Activated CD4-positive, alpha-beta T cell treated with anti-CD3 and anti-CD28 coated beads, Interleukin-2, Interleukin-4, amounts not matched to agents 100 ng/mL and 50 ng/mL, durations not matched to agents 16 hours and 8 hours (primary cell): Measurements from ENCODE around the gene SPATA31D4.

Experiments
- DNase-seq: peaks from one replicate; pipeline ENCODE4 v3.0.0-alpha.2; 2020; ENCODE audit warnings: low spot score

Gene SPATA31D4

DNA sequence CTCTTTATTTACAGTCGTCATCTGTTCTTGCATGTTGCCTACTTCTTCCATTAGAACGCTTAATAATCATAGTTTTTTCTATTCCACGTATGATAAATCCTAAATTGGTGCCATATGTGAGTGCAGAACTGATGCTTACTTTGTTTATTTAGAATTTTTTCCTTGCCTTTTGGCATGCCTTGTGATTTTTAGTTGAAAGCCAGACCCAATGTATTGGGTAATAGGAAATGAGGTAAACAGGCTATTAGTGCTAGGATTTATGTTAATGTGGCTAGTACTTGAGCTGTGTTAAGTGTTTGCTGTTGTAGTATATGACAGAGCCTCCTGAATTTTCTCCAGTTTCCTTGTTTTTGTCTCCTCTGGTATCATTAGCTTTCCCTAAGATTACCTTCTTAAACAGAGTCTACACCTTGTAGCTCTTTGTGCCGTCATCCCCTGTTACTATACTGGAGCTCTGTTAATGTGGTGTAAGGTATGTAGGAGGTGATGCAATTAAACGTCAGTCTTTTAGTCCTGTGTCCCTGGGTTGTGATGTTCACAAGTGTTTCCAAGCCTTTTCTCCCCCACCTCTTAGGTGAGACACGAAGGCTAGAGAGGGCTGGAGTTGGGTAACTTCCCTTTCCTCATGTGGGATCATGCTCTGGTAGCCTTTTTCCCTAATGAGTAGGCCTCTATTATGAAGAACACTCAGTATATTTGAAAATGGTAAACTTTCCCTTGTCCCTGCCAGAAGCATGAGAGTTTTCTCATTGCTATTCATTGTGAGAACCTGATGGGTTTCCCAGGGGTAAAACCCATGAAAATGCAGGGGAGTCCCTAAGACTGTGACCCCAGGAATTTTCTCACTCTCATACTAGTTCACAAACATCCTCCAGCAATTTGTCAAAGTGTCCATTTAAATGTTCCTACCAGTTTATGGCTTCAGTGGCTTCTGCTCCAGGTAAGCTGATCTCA lies 36.3 kb downstream of the SPATA31D4 start:
- no peak for DNase-seq

DNA sequence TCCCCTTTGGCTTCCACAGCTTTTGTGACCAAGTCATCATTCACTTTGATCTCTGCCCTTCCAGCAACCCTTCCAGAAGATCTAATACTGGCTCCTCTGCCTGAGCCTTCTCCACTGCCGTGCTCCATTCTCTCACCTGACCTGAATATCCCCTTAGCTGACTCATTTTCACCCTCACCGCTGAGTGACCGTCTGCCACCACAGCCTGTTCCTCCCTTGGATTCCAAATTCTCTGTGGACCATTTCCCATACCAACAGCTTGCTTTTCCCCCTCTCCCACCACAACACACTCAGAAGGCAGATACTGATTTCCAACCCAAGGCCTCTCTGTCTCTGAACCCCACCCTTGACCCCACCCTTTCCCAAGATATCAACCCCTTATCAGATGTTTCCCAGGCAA lies 39.8 kb downstream of the SPATA31D4 start:
- DNase-seq = no peak

DNA sequence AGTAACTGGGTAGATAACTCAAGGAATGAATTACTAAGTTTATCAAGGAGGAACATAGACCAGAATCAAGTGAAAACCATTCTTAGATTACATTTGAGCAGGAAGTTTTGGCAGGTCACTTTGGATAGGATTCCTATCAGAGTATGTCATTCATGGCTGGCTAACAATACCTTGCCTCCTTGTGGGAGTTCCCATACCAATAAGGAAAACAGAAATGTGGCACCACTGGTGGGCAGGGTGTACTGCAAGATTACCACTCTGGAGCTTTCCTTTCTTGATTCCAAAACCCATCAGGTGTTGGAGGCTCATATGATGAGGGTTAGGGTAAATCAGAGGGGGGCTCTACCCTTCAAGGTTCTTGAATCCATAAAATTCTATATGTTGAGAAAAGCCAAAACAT lies 41.7 kb downstream of the SPATA31D4 start:
- no peak for DNase-seq

DNA sequence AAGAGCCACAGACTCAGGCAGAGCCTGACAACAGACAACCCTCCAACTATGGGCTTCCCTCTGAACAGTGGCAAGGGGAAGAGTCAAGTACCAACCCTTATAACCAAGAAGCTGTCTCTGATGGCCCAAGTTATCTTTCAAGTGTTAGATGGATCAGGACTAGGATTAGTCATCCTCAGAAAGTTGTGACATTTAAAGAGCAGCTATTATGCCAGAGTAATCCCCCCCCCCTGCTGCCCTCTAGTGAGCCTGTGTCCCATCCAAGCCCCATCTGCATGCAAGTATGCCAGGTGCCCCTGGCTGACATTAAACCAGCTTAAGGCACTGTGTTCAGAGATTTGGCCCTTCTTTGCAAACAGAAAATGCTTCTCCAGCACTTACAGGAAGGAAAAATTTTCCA lies 43.5 kb downstream of the SPATA31D4 start:
- no peak for DNase-seq

DNA sequence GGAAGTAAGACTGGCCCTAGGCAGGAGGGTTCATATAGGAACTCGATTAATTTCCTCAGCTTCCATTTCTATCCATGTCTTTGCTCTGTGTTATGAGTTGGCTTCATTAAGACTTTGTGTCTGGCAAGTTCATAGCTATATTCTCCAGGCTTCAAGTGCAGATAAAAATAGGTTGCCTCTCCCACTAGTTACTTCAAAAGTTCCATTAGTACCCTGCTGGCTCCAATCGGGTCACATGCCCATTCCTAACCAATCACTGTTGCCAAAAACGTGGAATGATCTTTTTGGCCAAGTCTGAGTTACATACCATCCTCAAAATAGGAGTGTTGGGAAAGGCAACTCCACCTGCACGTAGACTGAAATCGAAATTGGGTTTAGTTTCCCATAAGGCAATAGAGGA lies 46.5 kb downstream of the SPATA31D4 start:
- DNase-seq = no peak

DNA sequence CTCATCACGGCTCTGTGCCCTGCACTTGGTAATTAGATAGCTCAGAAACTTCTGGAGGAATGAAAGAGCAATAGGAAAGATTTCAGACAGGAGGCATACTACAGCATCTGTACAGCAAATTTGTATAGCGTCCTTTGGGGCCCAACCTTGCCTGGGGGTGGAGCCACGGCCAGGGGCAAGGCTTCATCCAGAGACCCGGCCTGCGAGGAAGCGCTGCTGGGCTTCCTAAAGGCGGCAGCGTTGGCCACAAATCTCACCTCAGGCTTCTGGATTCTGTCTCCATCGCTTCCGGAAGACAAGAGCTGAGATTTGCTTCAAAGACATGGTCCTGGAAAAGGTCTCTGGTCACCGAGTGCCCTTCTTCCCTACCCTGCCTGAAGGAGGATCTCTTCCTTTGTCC lies 48.1 kb downstream of the SPATA31D4 start:
- no peak for DNase-seq

DNA sequence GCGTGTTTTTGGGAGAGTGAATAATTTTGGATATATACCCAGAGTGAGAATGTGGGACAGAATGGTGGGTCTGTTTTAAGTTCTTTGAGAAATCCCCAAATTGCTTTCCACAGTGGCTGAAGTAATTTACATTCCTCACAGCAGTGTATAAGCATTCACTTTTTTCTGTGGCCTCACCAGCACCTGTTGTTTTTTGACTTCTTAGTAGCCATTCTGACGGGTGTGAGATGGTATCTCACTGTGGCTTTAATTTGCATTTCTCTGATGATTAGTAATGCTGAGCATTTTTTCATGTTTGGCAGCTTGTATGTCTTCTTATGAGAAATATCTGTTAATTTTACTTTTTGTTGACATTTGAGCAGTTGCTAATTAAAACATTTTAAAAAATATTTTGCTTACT lies 51.0 kb downstream of the SPATA31D4 start:
- DNase-seq = no peak

DNA sequence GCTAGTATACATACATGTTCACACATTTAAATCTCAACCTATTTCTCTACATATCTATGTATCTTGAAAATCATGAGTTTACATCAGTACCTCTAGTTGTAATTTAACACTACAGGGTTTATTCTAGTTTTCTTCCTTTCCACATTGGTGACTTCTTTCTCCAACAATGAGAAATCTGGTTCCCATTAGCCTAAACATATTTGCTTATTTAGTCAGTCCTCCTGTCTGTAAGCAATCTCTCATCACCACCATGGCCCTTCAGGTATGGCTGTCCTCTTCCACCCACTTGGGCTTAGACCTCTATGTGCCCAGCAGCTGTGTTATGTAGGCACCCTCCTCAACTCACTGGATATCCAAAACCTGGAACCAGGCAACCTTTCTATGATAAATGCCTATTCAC lies 52.3 kb downstream of the SPATA31D4 start:
- DNase-seq = no peak

DNA sequence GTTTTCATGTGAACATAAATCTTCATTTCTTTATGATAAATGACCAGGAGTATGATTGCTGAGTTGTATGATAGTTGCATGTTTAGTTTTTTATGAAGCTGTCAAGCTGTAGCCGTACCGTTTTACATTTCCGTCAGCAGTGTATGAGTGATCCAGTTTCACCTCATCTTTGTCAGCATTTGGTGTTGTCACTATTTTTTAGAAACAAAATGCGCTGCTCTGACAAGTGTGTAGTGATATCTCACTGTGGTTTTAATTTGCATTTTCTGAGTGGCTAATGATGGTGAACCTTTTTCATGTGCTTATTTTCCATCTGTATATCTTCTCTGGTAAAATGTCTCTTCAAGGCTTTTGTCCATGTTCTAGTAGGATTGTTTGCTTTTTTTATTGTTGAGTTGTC lies 53.7 kb downstream of the SPATA31D4 start:
- DNase-seq = no peak
